Activated B cell treated with CpG ODN at 0.5 μM for 24 hours (primary cell): ENCODE results near the gene COL23A1. TPM values are rescaled to one million over a fixed set of nuclear protein-coding genes. Genes with fewer than 3 reads are reported as not detected.

Experiments used
- ATAC-seq: fragments of 200-7000 bp; cut with Tn5 transposase; one replicate; pipeline ENCODE4 v1.10.0; 2021; ENCODE audit warnings: low read depth, mild to moderate bottlenecking, moderate library complexity
- CTCF ChIA-PET: fragments of 350-600 bp; sonication (Branson Sonifier 250); formaldehyde crosslinking; loops from one replicate; lab custom pipeline; 2021; ENCODE audit warnings: antibody characterized with exemption; lab: Charles Lee
- POLR2A ChIA-PET: fragments of 350-600 bp; sonication (Branson Sonifier 250); formaldehyde crosslinking; loops from one replicate; lab custom pipeline; 2021; ENCODE audit warnings: antibody characterized with exemption; lab: Charles Lee
- DNase-seq: peaks from one replicate; pipeline ENCODE4 v3.0.0; 2022
- H3K27ac Mint-ChIP-seq: one replicate; pipeline ENCODE4 v1.8.0; 2020; ENCODE audit warnings: mixed read lengths
- H3K27me3 Mint-ChIP-seq: one replicate; pipeline ENCODE4 v1.8.0; 2021; ENCODE audit warnings: mixed read lengths
- H3K36me3 Mint-ChIP-seq: one replicate; pipeline ENCODE4 v1.8.0; 2021; ENCODE audit warnings: low read depth, mixed read lengths
- H3K4me1 Mint-ChIP-seq: one replicate; pipeline ENCODE4 v1.8.0; 2021; ENCODE audit warnings: mixed read lengths
- H3K4me3 Mint-ChIP-seq: one replicate; pipeline ENCODE4 v1.8.0; 2020; ENCODE audit warnings: mild to moderate bottlenecking, mixed read lengths
- H3K9me3 Mint-ChIP-seq: one replicate; pipeline ENCODE4 v1.8.0; 2020; ENCODE audit warnings: mixed read lengths
- CTCF ChIP-seq: fragments of 200-600 bp; IDR thresholded peaks from one replicate; pipeline ENCODE4 v1.8.0; 2022; ENCODE audit warnings: antibody characterized with exemption, mild to moderate bottlenecking
- intact Hi-C: fragments of 100-400 bp; cut with micrococcal nuclease; formaldehyde crosslinking; loops from one replicate; pipeline ENCODE4 v1.15.1; 2024
- total RNA-seq: library from RNA; stranded (reverse); gene quantifications from 2 replicates; pipeline ENCODE4 v1.2.3, GENCODE V29; 2022

COL23A1 gene
- total RNA-seq, 1 donor from 2014 or later = not detected

DNA sequence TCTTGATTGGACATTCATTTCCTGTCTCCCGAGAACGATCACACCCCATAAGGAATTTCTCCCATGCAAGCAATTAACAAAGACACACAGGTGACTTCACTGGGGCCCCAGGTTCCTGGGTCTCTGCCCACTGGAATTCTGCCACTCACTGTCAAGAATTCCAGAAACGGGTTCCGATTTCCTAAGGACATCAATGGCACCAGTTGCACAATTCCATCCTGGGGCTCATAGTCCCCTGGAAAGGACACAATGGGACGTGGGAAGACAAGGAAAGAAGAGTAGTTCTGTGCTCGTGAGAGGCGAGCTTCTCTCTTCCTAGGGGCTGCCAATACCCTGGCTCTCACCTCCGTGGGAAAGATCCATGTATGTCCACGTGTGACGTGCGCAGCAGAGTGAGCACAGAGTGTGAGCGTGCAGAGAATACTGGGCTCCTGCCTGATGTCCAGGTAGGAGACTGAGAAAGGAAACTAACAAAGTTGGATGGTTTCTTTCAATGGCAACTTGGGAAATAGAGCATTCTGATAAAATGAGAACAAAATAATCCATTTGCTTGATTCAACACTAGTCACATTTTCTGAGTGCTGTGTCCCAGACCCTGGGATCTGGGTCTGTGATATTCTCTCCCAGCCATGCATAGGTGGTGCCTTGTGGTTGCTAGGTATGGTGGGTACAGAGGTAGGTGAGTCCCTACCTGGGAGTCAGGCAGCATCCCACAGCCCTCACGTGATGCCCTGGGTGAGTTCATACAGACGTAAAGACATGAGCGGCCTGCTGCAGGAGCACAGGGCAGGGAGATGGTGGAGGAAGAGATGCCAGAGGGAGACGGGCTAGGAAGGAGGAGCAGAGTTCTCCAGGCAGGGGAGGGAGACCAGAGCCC, 159.8 kb downstream of the COL23A1 start:
- intact Hi-C loops = no loop called here
- H3K4me1 Mint-ChIP-seq = no peaks in the 10 kb centered on the region
- ChIA-PET POLR2A (no interaction called here), CTCF (no interaction called here)
- no peak overlapping the region for H3K4me3 Mint-ChIP-seq
- DNase-seq (no peak), ATAC-seq (no peak)
- H3K27ac Mint-ChIP-seq = no peak overlapping the region
- TF ChIP-seq CTCF = no peak
- H3K36me3 Mint-ChIP-seq = no peaks in the 10 kb centered on the region
- no peaks in the 10 kb centered on the region for H3K27me3 Mint-ChIP-seq
- peaks cover 5% of the 10 kb centered on the region for H3K9me3 Mint-ChIP-seq

DNA sequence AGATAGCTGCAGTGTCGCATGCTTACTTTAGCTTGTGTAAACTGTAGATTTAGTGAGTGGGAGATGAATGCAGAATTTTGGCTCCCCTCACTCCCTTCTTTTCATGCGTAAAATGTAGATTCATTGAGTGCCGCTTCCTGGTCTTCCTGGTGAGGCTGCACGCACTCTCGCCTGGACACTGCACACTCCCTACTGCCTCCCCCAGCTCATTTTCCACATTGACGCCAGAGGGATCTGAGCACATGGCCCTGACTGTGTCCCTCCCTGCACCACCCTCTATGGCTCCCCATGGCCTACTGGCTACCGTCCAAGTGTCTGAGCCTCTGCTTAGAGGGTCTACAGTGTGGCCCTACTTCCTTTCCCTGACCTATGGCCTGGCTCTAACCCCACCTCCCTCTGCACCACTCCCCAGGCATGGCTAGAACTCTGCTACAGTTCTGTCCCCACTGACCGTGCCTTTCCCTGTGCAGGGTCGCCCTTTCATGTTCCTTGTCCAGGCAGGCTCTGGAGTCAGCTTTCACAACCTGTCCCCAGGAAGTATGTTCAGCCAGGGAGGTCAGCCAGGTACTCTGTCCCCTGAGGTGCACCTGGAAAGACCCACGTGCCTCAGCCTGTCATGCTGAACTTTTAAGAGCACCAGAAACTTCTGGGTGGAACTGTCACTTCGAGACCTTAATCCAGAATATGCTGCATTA, 160.6 kb downstream of the COL23A1 start:
- Mint-ChIP-seq H3K27me3 (no peaks in the 10 kb centered on the region), H3K36me3 (no peaks in the 10 kb centered on the region), H3K4me1 (no peaks in the 10 kb centered on the region), H3K27ac (no peak overlapping the region), H3K9me3 (peaks cover 5% of the 10 kb centered on the region), H3K4me3 (no peak overlapping the region)
- ChIA-PET CTCF (no interaction called here), POLR2A (no interaction called here)
- DNase-seq (no peak), ATAC-seq (no peak)
- intact Hi-C loops = no loop called here
- TF ChIP-seq CTCF = no peak

DNA sequence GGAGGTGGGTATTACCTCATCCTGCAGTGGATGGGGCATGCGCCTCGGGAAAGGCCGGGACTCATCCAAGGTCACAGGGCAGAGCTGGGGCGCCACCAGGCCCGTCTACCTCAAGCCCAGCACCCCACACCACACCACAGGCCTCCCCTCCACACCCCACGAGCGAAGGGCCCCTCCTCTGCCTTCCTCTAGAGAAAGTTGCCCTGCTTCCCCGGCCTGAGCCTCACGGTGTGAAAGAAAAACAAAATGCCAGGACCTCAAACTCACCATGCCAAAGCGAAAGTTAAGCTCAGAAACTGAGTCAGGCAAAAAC, 161.1 kb downstream of the COL23A1 start:
- intact Hi-C loops = no loop called here
- H3K4me1 Mint-ChIP-seq = no peaks in the 10 kb centered on the region
- POLR2A ChIA-PET = no interaction called here
- peaks cover 5% of the 10 kb centered on the region for H3K9me3 Mint-ChIP-seq
- H3K27ac Mint-ChIP-seq = no peak overlapping the region
- TF ChIP-seq CTCF = no peak
- DNase-seq = no peak
- no peak overlapping the region for H3K4me3 Mint-ChIP-seq
- no peaks in the 10 kb centered on the region for H3K27me3 Mint-ChIP-seq
- H3K36me3 Mint-ChIP-seq = no peaks in the 10 kb centered on the region
- ATAC-seq = no peak
- CTCF ChIA-PET = no interaction called here

GRCh38 chr5:178428341-178429155, 161.6 kb downstream of the COL23A1 start:
- Mint-ChIP-seq H3K36me3 (no peaks in the 10 kb centered on the region), H3K4me1 (no peaks in the 10 kb centered on the region), H3K9me3 (peaks cover 5% of the 10 kb centered on the region), H3K27me3 (no peaks in the 10 kb centered on the region), H3K27ac (no peak overlapping the region), H3K4me3 (no peak overlapping the region)
- no peak for ATAC-seq
- ChIA-PET CTCF (no interaction called here), POLR2A (no interaction called here)
- DNase-seq = no peak
- intact Hi-C loops = no loop called here
- TF ChIP-seq CTCF = no peak
